Breast epithelium (tissue), 4 donors: ENCODE results near the gene LELP1. TPM values are rescaled to one million over a fixed set of nuclear protein-coding genes. Genes with fewer than 3 reads are reported as not detected.

ENCODE experiments used
- DNase-seq, 2 donors: peaks; one replicate each; pipeline ENCODE4 v3.0.0-alpha.2; 2019; ENCODE audit warnings: low spot score in 2 of 2
- H3K27ac ChIP-seq, 2 donors: fragments of 200-600 bp; sonication (generic) in 1 of 2; one replicate each; pipeline ENCODE4 v1.5.1; 2016 to 2019; ENCODE audit warnings: mild to moderate bottlenecking in 1 of 2
- H3K27me3 ChIP-seq, 2 donors: fragments of 200-600 bp; sonication (generic) in 1 of 2; one replicate each; pipeline versions ENCODE4 v1.5.1 to v1.6.0; 2017 to 2019; ENCODE audit warnings: control low read depth in 1 of 2, mild to moderate bottlenecking in 1 of 2
- H3K36me3 ChIP-seq: fragments of 200-600 bp; one replicate; pipeline ENCODE4 v1.5.1; 2019
- H3K4me1 ChIP-seq, 2 donors: fragments of 200-600 bp; sonication (generic); one replicate each; pipeline ENCODE4 v1.5.1; 2016 to 2019; ENCODE audit warnings: control low read depth in 1 of 2
- H3K4me3 ChIP-seq, 3 donors: fragments of 200-600 bp; sonication (generic); 1 replicate in 2 of 3; 2 replicates in 1 of 3; pipeline ENCODE4 v1.5.1; 2016 to 2019; ENCODE audit warnings: mild to moderate bottlenecking in 3 of 3, moderate library complexity in 2 of 3
- H3K9me3 ChIP-seq, 2 donors: fragments of 200-600 bp; sonication (generic) in 1 of 2; one replicate each; pipeline ENCODE4 v1.5.1; 2016 to 2019; ENCODE audit warnings: control low read depth in 1 of 2
- POLR2A ChIP-seq: fragments of 450-650 bp; IDR thresholded peaks from one replicate; pipeline ENCODE4 v1.6.1; 2016; ENCODE audit warnings: antibody characterized with exemption, mild to moderate bottlenecking, moderate library complexity
- POLR2AphosphoS5 ChIP-seq, 3 donors: sonication (generic); formaldehyde crosslinking; IDR thresholded peaks; one replicate each; pipeline ENCODE4 v1.6.1; 2017; ENCODE audit warnings: antibody characterized with exemption in 3 of 3
- intact Hi-C: fragments of 100-400 bp; cut with DNase I; formaldehyde crosslinking; loops from one replicate; pipeline ENCODE4 v1.15.1; 2023; ENCODE audit warnings: low total_unique reads
- total RNA-seq, 3 donors: library from RNA; depleted of rRNA; stranded (reverse); fragments of >200 nt; gene quantifications; one replicate each; pipeline ENCODE4 v1.1.0, GENCODE V29; 2016
- TF ChIP-seq, protein P1 (sequence below), 3 donors: fragments of 450-650 bp; IDR thresholded peaks; one replicate each; pipeline ENCODE4 v1.5.1; 2016 to 2017; ENCODE audit warnings: antibody characterized with exemption in 3 of 3, mild to moderate bottlenecking in 3 of 3, moderate library complexity in 3 of 3

LELP1 gene
- total RNA-seq, 3 donors from 2014 or later, result not detected

GRCh38 chr1:153195216-153195615, 8.0 kb upstream of the LELP1 start:
- Histone ChIP-seq H3K4me1 (no peaks in the 10 kb centered on the region), H3K27ac (no peak overlapping the region), H3K27me3 (peaks cover 0 to 9% of the 10 kb centered on the region in 2 donors), H3K36me3 (no peaks in the 10 kb centered on the region), H3K4me3 (no peak overlapping the region), H3K9me3 (no peaks in the 10 kb centered on the region)
- no peak for DNase-seq
- intact Hi-C loops, result loop anchor here (5.0 kb wide), 1 partner anchor 867 kb away; no protein-coding TSS in a partner anchor
- no peak for TF ChIP-seq POLR2AphosphoS5 (IDR thresholded peaks at IDR 0.05)
- TF ChIP-seq POLR2A, result no peak
- TF ChIP-seq, protein P1, sequence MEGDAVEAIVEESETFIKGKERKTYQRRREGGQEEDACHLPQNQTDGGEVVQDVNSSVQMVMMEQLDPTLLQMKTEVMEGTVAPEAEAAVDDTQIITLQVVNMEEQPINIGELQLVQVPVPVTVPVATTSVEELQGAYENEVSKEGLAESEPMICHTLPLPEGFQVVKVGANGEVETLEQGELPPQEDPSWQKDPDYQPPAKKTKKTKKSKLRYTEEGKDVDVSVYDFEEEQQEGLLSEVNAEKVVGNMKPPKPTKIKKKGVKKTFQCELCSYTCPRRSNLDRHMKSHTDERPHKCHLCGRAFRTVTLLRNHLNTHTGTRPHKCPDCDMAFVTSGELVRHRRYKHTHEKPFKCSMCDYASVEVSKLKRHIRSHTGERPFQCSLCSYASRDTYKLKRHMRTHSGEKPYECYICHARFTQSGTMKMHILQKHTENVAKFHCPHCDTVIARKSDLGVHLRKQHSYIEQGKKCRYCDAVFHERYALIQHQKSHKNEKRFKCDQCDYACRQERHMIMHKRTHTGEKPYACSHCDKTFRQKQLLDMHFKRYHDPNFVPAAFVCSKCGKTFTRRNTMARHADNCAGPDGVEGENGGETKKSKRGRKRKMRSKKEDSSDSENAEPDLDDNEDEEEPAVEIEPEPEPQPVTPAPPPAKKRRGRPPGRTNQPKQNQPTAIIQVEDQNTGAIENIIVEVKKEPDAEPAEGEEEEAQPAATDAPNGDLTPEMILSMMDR (IDR thresholded peaks at IDR 0.05), result no peak

GRCh38 chr1:153202006-153202405, 1.2 kb upstream of the LELP1 start:
- Histone ChIP-seq H3K9me3 (no peaks in the 10 kb centered on the region), H3K4me3 (no peak overlapping the region), H3K36me3 (no peaks in the 10 kb centered on the region), H3K27me3 (no peaks in the 10 kb centered on the region), H3K27ac (no peak overlapping the region), H3K4me1 (no peaks in the 10 kb centered on the region)
- no peak for TF ChIP-seq POLR2A
- no peak for TF ChIP-seq POLR2AphosphoS5 (IDR thresholded peaks at IDR 0.05)
- TF ChIP-seq, protein P1 (IDR thresholded peaks at IDR 0.05), result no peak
- intact Hi-C loops, result no loop called here
- DNase-seq, result no peak

- intact Hi-C loops, result no loop called here
Observed at GRCh38 chr1:153206631-153207030, 3.4 kb downstream of the LELP1 start.

DNA sequence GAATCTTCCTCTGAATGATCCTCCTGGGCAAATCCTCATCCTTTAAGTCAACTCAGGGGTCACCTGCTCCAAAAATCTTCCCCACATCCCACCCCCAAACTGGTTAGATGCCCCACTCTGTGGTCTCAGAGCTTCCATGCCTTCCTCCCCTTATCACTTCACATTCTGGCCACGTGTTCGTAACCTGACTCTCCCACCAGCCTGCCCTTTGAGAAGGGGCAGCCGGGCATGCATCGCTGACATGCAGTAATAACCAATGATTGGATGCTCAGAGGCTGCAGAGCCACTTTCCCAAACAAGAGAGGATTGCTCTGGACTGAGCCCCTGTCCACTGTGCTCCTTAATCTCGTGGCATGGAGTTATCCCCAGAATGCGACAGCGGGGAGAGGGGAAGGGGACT, 7.0 kb downstream of the LELP1 start:
- Histone ChIP-seq H3K27ac (no peak overlapping the region), H3K4me3 (no peak overlapping the region), H3K36me3 (no peaks in the 10 kb centered on the region), H3K27me3 (peaks cover 0 to 6% of the 10 kb centered on the region in 2 donors), H3K9me3 (no peaks in the 10 kb centered on the region), H3K4me1 (no peaks in the 10 kb centered on the region)
- intact Hi-C loops, result no loop called here
- no peak for TF ChIP-seq POLR2A
- TF ChIP-seq, protein P1 (IDR thresholded peaks at IDR 0.05), result no peak
- TF ChIP-seq POLR2AphosphoS5 (IDR thresholded peaks at IDR 0.05), result no peak
- DNase-seq, result no peak

More at GRCh38 chr1:153206631-153207030, 3.4 kb downstream of the LELP1 start:
- DNase-seq, result no peak
- peaks cover 0 to 6% of the 10 kb centered on the region in 2 donors for H3K27me3 ChIP-seq
- no peaks in the 10 kb centered on the region for H3K4me1 ChIP-seq
- TF ChIP-seq POLR2A, result no peak
- TF ChIP-seq, protein P1 (IDR thresholded peaks at IDR 0.05), result no peak
- TF ChIP-seq POLR2AphosphoS5 (IDR thresholded peaks at IDR 0.05), result no peak
- H3K9me3 ChIP-seq, result no peaks in the 10 kb centered on the region
- no peaks in the 10 kb centered on the region for H3K36me3 ChIP-seq
- no peak overlapping the region for H3K27ac ChIP-seq
- H3K4me3 ChIP-seq, result no peak overlapping the region

DNA sequence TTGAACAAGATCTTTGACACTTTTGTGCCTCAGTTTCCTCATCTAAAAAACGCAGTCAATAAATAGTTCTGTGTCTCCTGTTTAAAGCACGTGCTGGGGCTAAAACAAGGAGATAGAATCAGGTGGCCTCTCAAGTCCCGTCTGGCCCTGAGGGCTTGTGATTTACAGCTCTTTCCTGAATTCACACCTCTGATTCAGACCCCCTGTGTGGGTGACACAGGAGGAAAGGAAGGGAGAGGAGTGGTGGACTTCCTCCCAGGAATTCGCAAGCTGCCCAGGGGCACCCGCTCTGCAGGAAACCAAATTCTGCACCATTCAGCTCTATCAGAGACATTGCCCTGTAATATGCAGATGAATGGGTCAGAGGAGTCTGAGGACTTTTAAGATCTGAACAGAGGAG, 9.0 kb downstream of the LELP1 start:
- TF ChIP-seq, protein P1 (IDR thresholded peaks at IDR 0.05), result no peak
- TF ChIP-seq POLR2AphosphoS5 (IDR thresholded peaks at IDR 0.05), result no peak
- no peak for TF ChIP-seq POLR2A
- DNase-seq, result no peak
- intact Hi-C loops, result no loop called here

More for the DNA sequence above, 9.0 kb downstream of the LELP1 start:
- Histone ChIP-seq H3K4me1 (no peaks in the 10 kb centered on the region), H3K27ac (no peak overlapping the region), H3K27me3 (peaks cover 0 to 6% of the 10 kb centered on the region in 2 donors), H3K4me3 (no peak overlapping the region), H3K9me3 (no peaks in the 10 kb centered on the region), H3K36me3 (no peaks in the 10 kb centered on the region)
